ENCODE data around the gene DNAJC3. TPM values are rescaled to one million over a fixed set of nuclear protein-coding genes. Genes with fewer than 3 reads are reported as not detected.

The DNAJC3 gene
- total and polyA plus RNA-seq, 2 of the 13 experiments (the other 11 are each of a cell fraction or from before 2014, with no cell fraction given) = 10.4 to 48.2 TPM

DNA sequence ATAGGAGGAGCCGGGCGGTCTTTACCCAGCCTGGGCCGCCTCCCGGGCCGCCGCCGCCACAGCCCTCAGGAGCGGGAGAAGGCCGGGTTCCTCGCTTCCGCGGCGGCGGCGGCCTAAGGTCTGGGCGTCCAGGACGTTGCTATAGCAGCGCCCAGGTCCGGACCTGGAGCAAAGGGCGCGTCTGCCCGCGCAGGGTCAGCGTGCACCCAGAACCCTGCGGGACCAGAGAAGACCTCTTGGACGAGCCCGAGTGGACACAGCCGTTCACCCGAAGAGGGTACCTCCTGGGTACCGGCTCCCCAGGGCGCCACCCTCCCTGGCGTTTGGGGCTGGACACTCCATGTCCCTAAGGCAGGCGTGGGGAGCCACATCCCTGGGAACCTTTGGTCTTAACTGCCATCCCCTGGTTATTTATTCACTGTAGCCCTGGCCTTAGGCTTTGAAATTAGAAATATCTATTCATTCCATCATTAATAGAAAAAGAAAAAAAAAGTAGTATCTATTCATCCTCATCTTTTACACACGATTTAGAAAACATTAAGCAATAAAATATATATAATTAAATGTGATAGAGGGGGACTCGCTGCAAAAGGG, 34.8 kb upstream of the DNAJC3 start (continued):
- TF ChIP-seq NFE2 (CRISPR knock-in tag; IDR thresholded peaks at IDR 0.05) = no peak
- peak; percentile 51; the same call in 1 of the 2 replicates for TF ChIP-seq HDAC1 (CRISPR knock-in tag; IDR thresholded peaks at IDR 0.05)
- TF ChIP-seq GABPB1 (CRISPR knock-in tag; IDR thresholded peaks at IDR 0.05) = peak; percentile 43; the same call in 1 of the 2 replicates
- TF ChIP-seq, protein P1, sequence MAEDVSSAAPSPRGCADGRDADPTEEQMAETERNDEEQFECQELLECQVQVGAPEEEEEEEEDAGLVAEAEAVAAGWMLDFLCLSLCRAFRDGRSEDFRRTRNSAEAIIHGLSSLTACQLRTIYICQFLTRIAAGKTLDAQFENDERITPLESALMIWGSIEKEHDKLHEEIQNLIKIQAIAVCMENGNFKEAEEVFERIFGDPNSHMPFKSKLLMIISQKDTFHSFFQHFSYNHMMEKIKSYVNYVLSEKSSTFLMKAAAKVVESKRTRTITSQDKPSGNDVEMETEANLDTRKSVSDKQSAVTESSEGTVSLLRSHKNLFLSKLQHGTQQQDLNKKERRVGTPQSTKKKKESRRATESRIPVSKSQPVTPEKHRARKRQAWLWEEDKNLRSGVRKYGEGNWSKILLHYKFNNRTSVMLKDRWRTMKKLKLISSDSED (CRISPR knock-in tag; IDR thresholded peaks at IDR 0.05) = no peak
- TF ChIP-seq ZNF468 (CRISPR knock-in tag; IDR thresholded peaks at IDR 0.05) = no peak
- TF ChIP-seq HCFC1 (IDR thresholded peaks at IDR 0.05; ENCODE audit: low read depth, low read length) = no peak
- peak; percentile 46; the same call in 1 of the 2 replicates for TF ChIP-seq ZFY (CRISPR knock-in tag; IDR thresholded peaks at IDR 0.05)
- TF ChIP-seq, protein P2, sequence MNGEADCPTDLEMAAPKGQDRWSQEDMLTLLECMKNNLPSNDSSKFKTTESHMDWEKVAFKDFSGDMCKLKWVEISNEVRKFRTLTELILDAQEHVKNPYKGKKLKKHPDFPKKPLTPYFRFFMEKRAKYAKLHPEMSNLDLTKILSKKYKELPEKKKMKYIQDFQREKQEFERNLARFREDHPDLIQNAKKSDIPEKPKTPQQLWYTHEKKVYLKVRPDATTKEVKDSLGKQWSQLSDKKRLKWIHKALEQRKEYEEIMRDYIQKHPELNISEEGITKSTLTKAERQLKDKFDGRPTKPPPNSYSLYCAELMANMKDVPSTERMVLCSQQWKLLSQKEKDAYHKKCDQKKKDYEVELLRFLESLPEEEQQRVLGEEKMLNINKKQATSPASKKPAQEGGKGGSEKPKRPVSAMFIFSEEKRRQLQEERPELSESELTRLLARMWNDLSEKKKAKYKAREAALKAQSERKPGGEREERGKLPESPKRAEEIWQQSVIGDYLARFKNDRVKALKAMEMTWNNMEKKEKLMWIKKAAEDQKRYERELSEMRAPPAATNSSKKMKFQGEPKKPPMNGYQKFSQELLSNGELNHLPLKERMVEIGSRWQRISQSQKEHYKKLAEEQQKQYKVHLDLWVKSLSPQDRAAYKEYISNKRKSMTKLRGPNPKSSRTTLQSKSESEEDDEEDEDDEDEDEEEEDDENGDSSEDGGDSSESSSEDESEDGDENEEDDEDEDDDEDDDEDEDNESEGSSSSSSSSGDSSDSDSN (CRISPR knock-in tag; IDR thresholded peaks at IDR 0.05) = peak; percentile 36; the same call in 1 of the 2 replicates
- TF ChIP-seq NCOR1 (IDR thresholded peaks at IDR 0.05; ENCODE audit: borderline replicate concordance, low read length) = peak; percentile 63; the same call in 1 of the 2 replicates
- TF ChIP-seq, protein P3, sequence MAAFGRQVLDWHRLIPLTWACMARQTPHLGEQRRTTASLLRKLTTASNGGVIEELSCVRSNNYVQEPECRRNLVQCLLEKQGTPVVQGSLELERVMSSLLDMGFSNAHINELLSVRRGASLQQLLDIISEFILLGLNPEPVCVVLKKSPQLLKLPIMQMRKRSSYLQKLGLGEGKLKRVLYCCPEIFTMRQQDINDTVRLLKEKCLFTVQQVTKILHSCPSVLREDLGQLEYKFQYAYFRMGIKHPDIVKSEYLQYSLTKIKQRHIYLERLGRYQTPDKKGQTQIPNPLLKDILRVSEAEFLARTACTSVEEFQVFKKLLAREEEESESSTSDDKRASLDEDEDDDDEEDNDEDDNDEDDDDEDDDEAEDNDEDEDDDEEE (CRISPR knock-in tag; IDR thresholded peaks at IDR 0.05) = no peak
- TF ChIP-seq, protein P4, sequence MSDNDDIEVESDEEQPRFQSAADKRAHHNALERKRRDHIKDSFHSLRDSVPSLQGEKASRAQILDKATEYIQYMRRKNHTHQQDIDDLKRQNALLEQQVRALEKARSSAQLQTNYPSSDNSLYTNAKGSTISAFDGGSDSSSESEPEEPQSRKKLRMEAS (IDR thresholded peaks at IDR 0.05) = peak; percentile 30; the same call in 1 of the 2 replicates
- TF ChIP-seq, protein P5, sequence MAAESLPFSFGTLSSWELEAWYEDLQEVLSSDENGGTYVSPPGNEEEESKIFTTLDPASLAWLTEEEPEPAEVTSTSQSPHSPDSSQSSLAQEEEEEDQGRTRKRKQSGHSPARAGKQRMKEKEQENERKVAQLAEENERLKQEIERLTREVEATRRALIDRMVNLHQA (CRISPR knock-in tag; IDR thresholded peaks at IDR 0.05) = no peak
- TF ChIP-seq, protein P6, sequence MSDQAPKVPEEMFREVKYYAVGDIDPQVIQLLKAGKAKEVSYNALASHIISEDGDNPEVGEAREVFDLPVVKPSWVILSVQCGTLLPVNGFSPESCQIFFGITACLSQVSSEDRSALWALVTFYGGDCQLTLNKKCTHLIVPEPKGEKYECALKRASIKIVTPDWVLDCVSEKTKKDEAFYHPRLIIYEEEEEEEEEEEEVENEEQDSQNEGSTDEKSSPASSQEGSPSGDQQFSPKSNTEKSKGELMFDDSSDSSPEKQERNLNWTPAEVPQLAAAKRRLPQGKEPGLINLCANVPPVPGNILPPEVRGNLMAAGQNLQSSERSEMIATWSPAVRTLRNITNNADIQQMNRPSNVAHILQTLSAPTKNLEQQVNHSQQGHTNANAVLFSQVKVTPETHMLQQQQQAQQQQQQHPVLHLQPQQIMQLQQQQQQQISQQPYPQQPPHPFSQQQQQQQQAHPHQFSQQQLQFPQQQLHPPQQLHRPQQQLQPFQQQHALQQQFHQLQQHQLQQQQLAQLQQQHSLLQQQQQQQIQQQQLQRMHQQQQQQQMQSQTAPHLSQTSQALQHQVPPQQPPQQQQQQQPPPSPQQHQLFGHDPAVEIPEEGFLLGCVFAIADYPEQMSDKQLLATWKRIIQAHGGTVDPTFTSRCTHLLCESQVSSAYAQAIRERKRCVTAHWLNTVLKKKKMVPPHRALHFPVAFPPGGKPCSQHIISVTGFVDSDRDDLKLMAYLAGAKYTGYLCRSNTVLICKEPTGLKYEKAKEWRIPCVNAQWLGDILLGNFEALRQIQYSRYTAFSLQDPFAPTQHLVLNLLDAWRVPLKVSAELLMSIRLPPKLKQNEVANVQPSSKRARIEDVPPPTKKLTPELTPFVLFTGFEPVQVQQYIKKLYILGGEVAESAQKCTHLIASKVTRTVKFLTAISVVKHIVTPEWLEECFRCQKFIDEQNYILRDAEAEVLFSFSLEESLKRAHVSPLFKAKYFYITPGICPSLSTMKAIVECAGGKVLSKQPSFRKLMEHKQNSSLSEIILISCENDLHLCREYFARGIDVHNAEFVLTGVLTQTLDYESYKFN (CRISPR knock-in tag; conservative IDR thresholded peaks at IDR 0.05) = 0 out of 2 replicates have a peak, but pooled peaks have one; percentile 13
